HCT116 (cell line): ENCODE measurements around the gene RBM26. TPM values are rescaled to one million over a fixed set of nuclear protein-coding genes. Genes with fewer than 3 reads are reported as not detected.

Experiments
- ATAC-seq: fragments of 200-7000 bp; cut with Tn5 transposase; 2 replicates; pipeline ENCODE4 v1.9.1; 2020; ENCODE audit warnings: mild to moderate bottlenecking, moderate library complexity
- BruUV-seq: library from RNA; stranded (reverse); fragments of 400-500 nt; replicated peaks from 2 replicates; lab custom pipeline; 2021; lab: Mats Ljungman, UMichigan
- CTCF ChIA-PET: fragments of 300-600 bp; sonication (Branson Sonifier 250); formaldehyde crosslinking; loops from one replicate; lab custom pipeline; 2021; ENCODE audit warnings: antibody characterized with exemption; lab: Charles Lee
- POLR2A ChIA-PET: fragments of 300-600, 350-600 bp; sonication (Branson Sonifier 250); formaldehyde crosslinking; loops from one replicate; lab custom pipeline; 2021; ENCODE audit warnings: antibody characterized with exemption; lab: Charles Lee
- RAD21 ChIA-PET, 2 experiments: fragments of 300-600 bp; sonication (Branson Sonifier 250); formaldehyde crosslinking; loops; one replicate each; lab custom pipeline; 2023; ENCODE audit warnings: low total read pairs in 2 of 2; ENCODE audit not compliant: uncharacterized antibody in 2 of 2, unreplicated experiment in 2 of 2, low non-redundant PET in 1 of 2; lab: Charles Lee
- DNase-seq: peaks from one replicate; pipeline ENCODE4 v3.0.0-alpha.2; 2010; ENCODE audit warnings: low read depth, low spot score
- H2AFZ ChIP-seq: fragments of 200-600 bp; shearing (Covaris generic), sonication (generic); 2 replicates; pipeline ENCODE4 v1.6.1; 2017; ENCODE audit warnings: low read depth, mixed run types, mixed read lengths, antibody characterized with exemption, low read length; ENCODE audit not compliant: poor library complexity, severe bottlenecking
- H3K27ac ChIP-seq: 2 replicates; pipeline ENCODE4 v1.5.1; 2012; ENCODE audit warnings: low read depth, low read length
- H3K27me3 ChIP-seq: fragments of 200-600 bp; sonication (generic); 2 replicates; pipeline ENCODE4 v1.6.1; 2016; ENCODE audit warnings: mixed run types, low read length, mixed read lengths; ENCODE audit not compliant: insufficient read depth
- H3K36me3 ChIP-seq, 2 experiments: fragments of 200-500 bp in 1 of 2; fragments of 200-600 bp in 1 of 2; sonication (Bioruptor generic) in 1 of 2; sonication (generic) in 1 of 2; 2 replicates each; pipeline versions ENCODE4 v1.5.1 to v1.6.1; 2014 to 2016; ENCODE audit warnings: low read length in 2 of 2, inconsistent platforms in 1 of 2, mixed read lengths in 1 of 2, mixed run types in 1 of 2; ENCODE audit not compliant: insufficient read depth in 2 of 2, control insufficient read depth in 1 of 2
- H3K4me1 ChIP-seq, 2 experiments: fragments of 200-600 bp in 1 of 2; sonication (generic) in 1 of 2; 2 replicates each; pipeline versions ENCODE4 v1.5.1 to v1.6.1; 2012 to 2017; ENCODE audit warnings: low read length in 2 of 2, inconsistent platforms in 1 of 2, mild to moderate bottlenecking in 1 of 2, mixed read lengths in 1 of 2, mixed run types in 1 of 2, moderate library complexity in 1 of 2; ENCODE audit not compliant: insufficient read depth in 2 of 2, control insufficient read depth in 1 of 2
- H3K4me2 ChIP-seq: fragments of 200-600 bp; sonication (generic); 2 replicates; pipeline ENCODE4 v1.6.1; 2017; ENCODE audit warnings: mixed run types, low read length, mixed read lengths
- H3K4me3 ChIP-seq, 2 experiments: fragments of 200-600 bp in 1 of 2; sonication (generic) in 1 of 2; replicated peaks in 1 of 2; 2 replicates each; pipeline ENCODE4 v1.5.1; 2011 to 2016; ENCODE audit warnings: low read length in 2 of 2, control low read depth in 1 of 2, low read depth in 1 of 2, mild to moderate bottlenecking in 1 of 2, mixed read lengths in 1 of 2, mixed run types in 1 of 2
- H3K79me2 ChIP-seq: fragments of 200-600 bp; sonication (generic); 2 replicates; pipeline ENCODE4 v1.6.1; 2017; ENCODE audit warnings: mild to moderate bottlenecking, mixed run types, low read length, moderate library complexity, mixed read lengths; ENCODE audit not compliant: insufficient read depth
- H3K9ac ChIP-seq: fragments of 200-600 bp; sonication (generic); 2 replicates; pipeline ENCODE4 v1.6.1; 2016; ENCODE audit warnings: low read length, mixed read lengths
- H3K9me2 ChIP-seq: fragments of 200-600 bp; sonication (generic), shearing (Covaris generic); 2 replicates; pipeline ENCODE4 v1.6.1; 2017; ENCODE audit warnings: mixed run types, mild to moderate bottlenecking, moderate library complexity; ENCODE audit not compliant: insufficient read depth
- H3K9me3 ChIP-seq, 2 experiments: fragments of 200-500 bp in 1 of 2; fragments of 200-600 bp in 1 of 2; sonication (Bioruptor generic) in 1 of 2; sonication (generic) in 1 of 2; 2 replicates each; pipeline ENCODE4 v1.6.1; 2014 to 2017; ENCODE audit warnings: low read length in 2 of 2, mixed read lengths in 2 of 2, inconsistent platforms in 1 of 2, low read depth in 1 of 2, mild to moderate bottlenecking in 1 of 2, mixed run types in 1 of 2, moderate library complexity in 1 of 2; ENCODE audit not compliant: control insufficient read depth in 1 of 2, insufficient read depth in 1 of 2
- H4K20me1 ChIP-seq: fragments of 200-600 bp; sonication (generic), shearing (Covaris generic); 2 replicates; pipeline ENCODE4 v1.6.1; 2017; ENCODE audit warnings: mixed run types, mild to moderate bottlenecking, moderate library complexity; ENCODE audit not compliant: insufficient read depth
- ATF3 ChIP-seq: IDR thresholded peaks from 2 replicates; pipeline ENCODE4 v1.6.1; 2012
- CBX3 ChIP-seq: IDR thresholded peaks from 2 replicates; pipeline ENCODE4 v1.6.1; 2012; ENCODE audit warnings: low read depth
- EGR1 ChIP-seq: IDR thresholded peaks from 2 replicates; pipeline ENCODE4 v1.6.1; 2012; ENCODE audit warnings: low read depth
- ELF1 ChIP-seq: IDR thresholded peaks from 2 replicates; pipeline ENCODE4 v1.6.1; 2012; ENCODE audit warnings: low read depth, borderline replicate concordance
- EZH2 ChIP-seq: fragments of 200-600 bp; sonication (generic); IDR thresholded peaks from 2 replicates; pipeline ENCODE4 v1.6.1; 2017; ENCODE audit warnings: antibody characterized with exemption, mixed run types
- EZH2phosphoT487 ChIP-seq: fragments of 200-600 bp; IDR thresholded peaks from 2 replicates; pipeline ENCODE4 v1.6.1; 2018; ENCODE audit warnings: antibody characterized with exemption, borderline replicate concordance
- FOSL1 ChIP-seq: IDR thresholded peaks from 2 replicates; pipeline ENCODE4 v1.6.1; 2012; ENCODE audit warnings: low read depth
- JUND ChIP-seq: IDR thresholded peaks from 2 replicates; pipeline ENCODE4 v1.6.1; 2012
- POLR2A ChIP-seq: IDR thresholded peaks from 2 replicates; pipeline ENCODE4 v1.7.0; 2011; ENCODE audit warnings: borderline replicate concordance; ENCODE audit not compliant: insufficient read depth, insufficient read length; ENCODE audit errors: extremely low read depth
- RAD21 ChIP-seq: IDR thresholded peaks from 2 replicates; pipeline ENCODE4 v1.6.1; 2012; ENCODE audit warnings: low read depth, mild to moderate bottlenecking
- SIN3A ChIP-seq: IDR thresholded peaks from 2 replicates; pipeline ENCODE4 v1.6.1; 2012; ENCODE audit warnings: low read depth
- SP1 ChIP-seq: IDR thresholded peaks from 2 replicates; pipeline ENCODE4 v1.6.1; 2012; ENCODE audit warnings: low read depth
- SRF ChIP-seq: IDR thresholded peaks from 2 replicates; pipeline ENCODE4 v1.6.1; 2012; ENCODE audit warnings: low read depth
- TCF7L2 ChIP-seq: IDR thresholded peaks from 2 replicates; pipeline ENCODE4 v1.7.0; 2011; ENCODE audit warnings: borderline replicate concordance, inconsistent platforms; ENCODE audit not compliant: insufficient read depth, insufficient read length; ENCODE audit errors: extremely low read depth
- YY1 ChIP-seq: IDR thresholded peaks from 2 replicates; pipeline ENCODE4 v1.6.1; 2011; ENCODE audit warnings: low read length, low read depth, moderate library complexity, mild to moderate bottlenecking; ENCODE audit not compliant: insufficient replicate concordance; ENCODE audit errors: extremely low read depth
- intact Hi-C: fragments of 100-400 bp; cut with micrococcal nuclease; formaldehyde crosslinking; loops from 2 replicates; pipeline ENCODE4 v1.10.0; 2022
- total RNA-seq: library from RNA; stranded (reverse); gene quantifications from one replicate; pipeline ENCODE4 v1.2.1, GENCODE V29; 2021; ENCODE audit not compliant: unreplicated experiment
- TF ChIP-seq, protein P1 (sequence below): IDR thresholded peaks from 2 replicates; pipeline ENCODE4 v1.6.1; 2012
- TF ChIP-seq, protein P2 (sequence below): IDR thresholded peaks from 2 replicates; pipeline ENCODE4 v1.6.1; 2012; ENCODE audit warnings: low read depth

RBM26 gene
- total RNA-seq, 1 experiment from 2014 or later: 52.5 TPM

- ATAC-seq (no peak), DNase-seq (no peak)
- no peaks in the 10 kb centered on the region for H3K9me2 ChIP-seq
- no peaks in the 10 kb centered on the region for H3K9me3 ChIP-seq
- intact Hi-C loops: no loop called here
- H3K9ac ChIP-seq: no peak overlapping the region
- no peaks in the 10 kb centered on the region for H3K79me2 ChIP-seq
- no peak overlapping the region for H3K4me3 ChIP-seq
- H2AFZ ChIP-seq: no peak overlapping the region
- TF ChIP-seq SP1 (no peak), YY1 (no peak), SIN3A (no peak), POLR2A (no peak)
- no peaks in the 10 kb centered on the region for H4K20me1 ChIP-seq
- peaks cover 2 to 4% of the 10 kb centered on the region in 2 experiments; a peak in 1 of 4 replicates for H3K36me3 ChIP-seq
- H3K27ac ChIP-seq: no peak overlapping the region
- BruUV-seq: no TSS peak
- H3K4me1 ChIP-seq: no peaks in the 10 kb centered on the region
- RAD21 ChIA-PET: no interaction called here
- CTCF ChIA-PET: no interaction called here
- H3K27me3 ChIP-seq: no peaks in the 10 kb centered on the region
- no peak overlapping the region for H3K4me2 ChIP-seq
- POLR2A ChIA-PET: no interaction called here
Measured at GRCh38 chr13:79312340-79312855, 93.7 kb downstream of the RBM26 start.

GRCh38 chr13:79311386-79311785 is 94.7 kb downstream of the RBM26 start:
- Histone ChIP-seq H2AFZ (no peak overlapping the region), H3K9me3 (no peaks in the 10 kb centered on the region), H3K79me2 (no peaks in the 10 kb centered on the region), H3K27ac (no peak overlapping the region), H3K9ac (no peak overlapping the region), H3K4me3 (no peak overlapping the region), H4K20me1 (no peaks in the 10 kb centered on the region), H3K4me1 (no peaks in the 10 kb centered on the region), H3K4me2 (no peak overlapping the region), H3K36me3 (0 out of 4 replicates have a peak, but pooled peaks cover 2 to 4% of the 10 kb centered on the region in 2 experiments), H3K9me2 (no peaks in the 10 kb centered on the region), H3K27me3 (no peaks in the 10 kb centered on the region)
- DNase-seq: no peak
- CTCF ChIA-PET: no interaction called here
- POLR2A ChIA-PET: no interaction called here
- intact Hi-C loops: no loop called here
- BruUV-seq: no TSS peak
- ATAC-seq: no peak
- RAD21 ChIA-PET: no interaction called here
- TF ChIP-seq EZH2: no peak
- no peak for TF ChIP-seq SIN3A
- TF ChIP-seq FOSL1: no peak
- TF ChIP-seq TCF7L2: no peak
- no peak for TF ChIP-seq SP1
- TF ChIP-seq, protein P1, sequence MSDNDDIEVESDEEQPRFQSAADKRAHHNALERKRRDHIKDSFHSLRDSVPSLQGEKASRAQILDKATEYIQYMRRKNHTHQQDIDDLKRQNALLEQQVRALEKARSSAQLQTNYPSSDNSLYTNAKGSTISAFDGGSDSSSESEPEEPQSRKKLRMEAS: no peak
- no peak for TF ChIP-seq POLR2A
- no peak for TF ChIP-seq RAD21
- no peak for TF ChIP-seq EZH2phosphoT487
- TF ChIP-seq, protein P2, sequence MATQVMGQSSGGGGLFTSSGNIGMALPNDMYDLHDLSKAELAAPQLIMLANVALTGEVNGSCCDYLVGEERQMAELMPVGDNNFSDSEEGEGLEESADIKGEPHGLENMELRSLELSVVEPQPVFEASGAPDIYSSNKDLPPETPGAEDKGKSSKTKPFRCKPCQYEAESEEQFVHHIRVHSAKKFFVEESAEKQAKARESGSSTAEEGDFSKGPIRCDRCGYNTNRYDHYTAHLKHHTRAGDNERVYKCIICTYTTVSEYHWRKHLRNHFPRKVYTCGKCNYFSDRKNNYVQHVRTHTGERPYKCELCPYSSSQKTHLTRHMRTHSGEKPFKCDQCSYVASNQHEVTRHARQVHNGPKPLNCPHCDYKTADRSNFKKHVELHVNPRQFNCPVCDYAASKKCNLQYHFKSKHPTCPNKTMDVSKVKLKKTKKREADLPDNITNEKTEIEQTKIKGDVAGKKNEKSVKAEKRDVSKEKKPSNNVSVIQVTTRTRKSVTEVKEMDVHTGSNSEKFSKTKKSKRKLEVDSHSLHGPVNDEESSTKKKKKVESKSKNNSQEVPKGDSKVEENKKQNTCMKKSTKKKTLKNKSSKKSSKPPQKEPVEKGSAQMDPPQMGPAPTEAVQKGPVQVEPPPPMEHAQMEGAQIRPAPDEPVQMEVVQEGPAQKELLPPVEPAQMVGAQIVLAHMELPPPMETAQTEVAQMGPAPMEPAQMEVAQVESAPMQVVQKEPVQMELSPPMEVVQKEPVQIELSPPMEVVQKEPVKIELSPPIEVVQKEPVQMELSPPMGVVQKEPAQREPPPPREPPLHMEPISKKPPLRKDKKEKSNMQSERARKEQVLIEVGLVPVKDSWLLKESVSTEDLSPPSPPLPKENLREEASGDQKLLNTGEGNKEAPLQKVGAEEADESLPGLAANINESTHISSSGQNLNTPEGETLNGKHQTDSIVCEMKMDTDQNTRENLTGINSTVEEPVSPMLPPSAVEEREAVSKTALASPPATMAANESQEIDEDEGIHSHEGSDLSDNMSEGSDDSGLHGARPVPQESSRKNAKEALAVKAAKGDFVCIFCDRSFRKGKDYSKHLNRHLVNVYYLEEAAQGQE: no peak
- TF ChIP-seq ATF3: no peak
- no peak for TF ChIP-seq ELF1
- TF ChIP-seq JUND: no peak
- no peak for TF ChIP-seq SRF
- no peak for TF ChIP-seq EGR1
- TF ChIP-seq CBX3: no peak
- TF ChIP-seq, all 23 proteins: peak for 0
